GM19023 (cell line): Measurements from ENCODE around the gene KLHDC10.
"Not testable (repeated sequence)": the region's sequence is repeated elsewhere in the genome, so short reads cannot be mapped to it uniquely, and the experiment has no call there.

Source experiments
- ATAC-seq: cut with Tn5 transposase; IDR thresholded peaks from one replicate; pipeline ENCODE4 v1.9.1; 2021; ENCODE audit warnings: mild to moderate bottlenecking, moderate library complexity; ENCODE audit not compliant: unreplicated experiment

Gene KLHDC10

DNA sequence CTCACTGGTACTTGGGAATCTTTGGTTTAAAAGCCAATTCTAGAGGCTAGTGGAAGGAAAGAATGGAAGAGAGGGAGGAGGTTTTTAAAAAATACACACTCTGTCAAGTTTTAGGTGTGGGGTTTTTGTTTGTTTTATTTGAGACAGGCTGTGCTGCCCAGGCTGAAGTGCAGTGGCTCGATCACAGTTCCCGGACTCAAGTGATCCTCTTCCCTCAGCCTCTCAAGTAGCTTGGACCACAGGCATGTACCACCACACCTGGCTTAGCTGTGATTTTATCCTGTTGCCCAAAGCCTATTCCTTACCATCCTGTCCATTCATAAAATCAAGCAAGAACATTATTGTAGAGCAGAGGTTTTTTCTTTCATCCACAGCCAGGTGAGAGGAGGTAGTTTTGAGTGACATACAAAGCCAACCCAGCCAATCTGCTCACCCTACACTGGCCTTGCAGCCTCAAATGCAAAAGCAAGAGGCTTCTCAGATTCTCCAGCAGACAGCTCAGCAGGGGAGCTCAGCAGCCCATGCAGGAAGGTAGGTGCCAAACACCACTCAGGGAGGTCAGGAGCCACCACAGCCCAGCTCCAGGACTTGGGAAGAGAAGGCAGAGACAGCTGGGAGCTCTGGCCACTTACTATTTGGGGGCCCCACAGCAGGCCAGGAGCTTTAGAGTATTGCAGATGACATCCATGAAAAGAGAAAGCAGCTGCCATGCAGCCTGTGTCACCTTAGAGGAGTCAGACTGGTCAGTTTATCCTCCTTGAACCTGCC, 69.0 kb downstream of the KLHDC10 start:
- no peak for ATAC-seq

- ATAC-seq: no peak
Observed at GRCh38 chr7:130140551-130141160, 70.3 kb downstream of the KLHDC10 start.

GRCh38 chr7:130141161-130141883, 71.0 kb downstream of the KLHDC10 start:
- peak; percentile 61 for ATAC-seq

DNA sequence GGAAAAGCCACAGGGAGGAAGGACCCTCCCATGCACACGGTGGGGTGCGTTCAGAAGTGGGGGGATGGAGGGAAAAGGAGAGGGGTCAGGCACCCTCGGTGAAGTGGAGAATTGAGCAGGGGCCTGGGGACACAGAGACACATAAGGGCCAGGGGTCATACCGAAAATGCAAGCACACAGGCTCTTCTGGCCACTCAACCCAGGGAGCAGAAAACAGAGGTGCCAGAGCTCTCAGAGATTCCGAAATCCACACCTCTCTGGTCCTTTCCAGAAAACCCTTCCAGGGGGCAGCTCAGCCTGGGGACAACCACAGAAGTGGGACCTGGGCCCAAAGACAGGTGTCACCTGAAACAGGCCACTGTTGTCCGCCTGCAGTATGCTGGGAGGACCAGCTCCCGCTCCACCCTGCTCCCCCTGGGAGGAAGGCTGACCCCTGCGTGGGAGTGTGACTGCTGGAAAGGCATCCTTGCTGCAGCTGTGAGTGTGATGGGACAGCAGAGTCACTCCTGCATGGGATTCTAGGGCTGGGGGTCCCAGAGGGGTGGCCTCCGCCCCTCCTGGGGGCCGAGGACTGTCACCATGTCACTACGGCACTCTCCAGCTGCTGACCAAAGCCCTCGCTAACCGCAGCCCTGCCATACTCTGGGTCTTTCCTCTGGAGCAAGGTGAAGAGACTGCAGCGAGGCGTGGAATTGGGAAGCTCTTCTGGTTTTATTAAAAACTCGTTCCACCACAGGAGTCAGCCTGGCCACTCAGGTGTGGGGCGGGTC, 71.7 kb downstream of the KLHDC10 start:
- peak; percentile 12 for ATAC-seq

GRCh38 chr7:130142654-130143333, 72.5 kb downstream of the KLHDC10 start:
- no peak for ATAC-seq

DNA sequence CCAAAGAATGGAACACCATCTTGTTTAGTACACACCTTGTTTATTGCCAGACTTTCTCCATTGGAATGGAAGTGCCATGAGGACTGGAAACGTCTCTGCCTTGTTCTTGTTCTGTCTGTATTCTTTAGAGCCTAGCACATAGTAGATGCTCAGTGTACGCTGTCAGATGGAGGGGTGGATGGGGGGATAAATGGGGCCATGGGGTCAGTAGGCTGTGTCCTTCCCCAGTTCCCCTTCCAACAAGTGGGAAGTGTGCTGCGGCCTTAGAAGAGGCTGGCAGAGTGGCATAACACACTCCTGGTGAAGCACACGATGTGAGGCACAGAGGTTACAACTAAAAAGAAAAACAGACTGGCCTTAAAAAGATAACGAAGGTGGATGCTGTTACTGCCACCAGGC, 73.0 kb downstream of the KLHDC10 start:
- ATAC-seq: no peak

DNA sequence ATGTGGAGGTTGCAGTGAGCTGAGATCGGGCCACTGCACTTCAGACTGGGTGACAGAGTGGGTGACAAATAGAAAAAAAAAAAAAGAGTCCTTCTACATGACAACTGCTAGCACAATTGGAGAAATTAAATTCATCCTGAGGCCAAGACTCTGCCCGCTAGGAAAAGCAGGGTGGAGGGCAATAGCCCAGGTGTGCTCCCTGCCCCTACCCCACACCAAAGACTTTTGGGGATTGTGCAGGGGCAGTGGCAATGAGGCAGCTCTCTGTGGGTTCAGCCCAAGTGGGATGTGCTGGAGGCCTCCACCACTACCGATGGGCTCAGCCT, 73.6 kb downstream of the KLHDC10 start:
- ATAC-seq: no peak

DNA sequence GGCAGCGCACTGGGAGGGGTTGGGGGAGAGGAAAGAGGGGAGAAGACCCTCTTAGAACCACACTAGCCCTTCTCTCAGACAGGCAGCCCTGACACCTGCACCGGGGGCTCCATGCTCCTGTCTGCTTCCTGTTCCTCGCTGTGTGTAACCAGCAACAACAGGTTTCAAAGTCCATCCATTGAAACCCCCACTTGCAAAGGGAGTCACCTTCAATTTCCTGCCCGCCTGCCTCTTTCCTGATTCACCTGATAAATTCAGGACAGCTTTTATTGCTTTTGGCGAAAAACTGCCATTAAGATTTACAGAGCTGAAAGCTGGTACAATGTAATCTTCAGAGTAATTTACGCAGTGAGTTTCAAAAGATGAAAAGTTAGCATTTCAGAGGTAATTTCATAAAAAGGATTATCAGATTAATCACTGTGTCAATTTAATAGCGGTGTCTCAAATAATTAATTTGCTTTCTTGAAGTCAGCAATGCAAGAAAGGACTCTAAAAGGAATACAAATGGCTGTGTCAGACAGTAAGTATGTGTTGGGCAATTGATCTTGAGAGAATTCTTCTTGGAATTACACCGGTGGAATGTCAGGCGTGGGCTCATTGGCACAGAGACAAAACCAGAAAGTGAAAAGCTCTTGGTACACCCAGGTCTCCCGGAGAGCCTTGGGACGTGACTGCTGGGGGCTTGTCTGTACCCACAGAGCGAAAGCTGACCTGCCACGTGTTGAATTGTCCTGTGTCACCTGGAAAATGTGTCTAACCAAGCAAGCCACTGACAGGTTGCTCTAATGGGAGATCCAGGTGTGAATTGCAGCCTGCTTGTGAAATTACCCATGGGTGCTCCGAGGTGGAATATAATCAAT, 74.2 kb downstream of the KLHDC10 start:
- ATAC-seq: no peak

- ATAC-seq: no peak
Observed at GRCh38 chr7:130145424-130146100, 75.2 kb downstream of the KLHDC10 start.

DNA sequence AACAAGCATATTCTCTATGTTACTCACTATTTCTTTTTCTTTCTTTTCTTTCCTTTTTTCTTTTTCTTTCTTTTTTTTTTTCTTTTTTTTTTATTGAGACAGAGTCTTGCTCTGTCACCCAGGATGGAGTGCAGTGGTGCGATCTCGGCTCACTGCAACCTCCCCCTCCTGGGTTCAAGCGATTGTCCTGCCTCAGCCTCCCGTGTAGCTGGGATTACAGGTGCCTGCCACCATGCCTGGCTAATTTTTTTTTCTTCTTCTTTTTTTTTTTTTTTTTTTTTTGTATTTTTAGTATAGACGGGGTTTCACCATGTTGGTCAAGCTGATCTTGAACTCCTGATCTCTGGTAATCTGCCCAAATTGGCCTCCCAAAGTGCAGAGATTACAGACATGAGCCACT, 75.8 kb downstream of the KLHDC10 start:
- ATAC-seq: not testable (repeated sequence)

GRCh38 chr7:130146693-130147405, 76.5 kb downstream of the KLHDC10 start:
- ATAC-seq: no peak

DNA sequence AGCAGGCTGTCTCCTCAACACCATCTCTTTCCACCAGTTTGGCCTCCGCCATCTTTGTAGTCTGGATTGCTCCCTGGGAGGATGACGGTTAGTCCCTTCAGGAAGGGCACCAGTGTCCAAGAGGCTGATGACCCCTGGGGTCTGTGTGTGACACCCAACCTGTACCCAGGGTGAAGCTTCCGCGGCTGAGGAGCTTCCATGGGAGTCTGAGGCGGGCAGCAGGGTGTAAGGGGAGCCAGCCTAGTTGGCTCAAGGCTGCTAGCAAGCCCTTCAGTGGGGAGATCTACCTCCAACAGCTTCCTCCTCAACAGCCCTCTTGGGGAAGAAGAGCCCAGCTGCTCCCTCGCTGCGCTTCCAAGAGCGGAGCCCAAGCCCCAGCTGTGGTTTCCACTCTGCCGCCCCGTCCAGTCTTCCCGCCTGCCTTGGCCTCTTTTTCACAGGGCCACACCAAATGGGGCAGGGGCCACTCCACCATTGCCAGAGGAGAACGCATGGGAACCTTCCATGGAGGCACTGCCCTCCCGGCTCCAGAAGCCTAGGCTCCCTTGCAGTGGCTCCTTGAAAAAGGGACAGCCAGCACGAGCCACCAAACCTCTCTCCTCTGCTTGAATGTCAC, 77.5 kb downstream of the KLHDC10 start:
- ATAC-seq: no peak

GRCh38 chr7:130148561-130148960, 78.2 kb downstream of the KLHDC10 start:
- no peak for ATAC-seq

- ATAC-seq: no peak
Observed at GRCh38 chr7:130149281-130150139, 79.2 kb downstream of the KLHDC10 start.

- no peak for ATAC-seq
Observed at GRCh38 chr7:130150587-130150986, 80.3 kb downstream of the KLHDC10 start.

- ATAC-seq: no peak
Observed at GRCh38 chr7:130151591-130152492, 81.5 kb downstream of the KLHDC10 start.
